GM12878 (cell line): Measurements from ENCODE around the gene HSPBP1. TPM values are rescaled to one million over a fixed set of nuclear protein-coding genes. Genes with fewer than 3 reads are reported as not detected.

Experiments
- ATAC-seq: fragments of 200-7000 bp; cut with Tn5 transposase; 3 replicates; pipeline ENCODE4 v1.9.1; 2020; ENCODE audit warnings: mild to moderate bottlenecking, moderate library complexity
- BruUV-seq: library from RNA; stranded (reverse); fragments of 400-500 nt; replicated peaks from 2 replicates; lab custom pipeline; 2021; lab: Mats Ljungman, UMichigan
- CTCF ChIA-PET: fragments of 300-600 bp; sonication (Branson Sonifier 250); formaldehyde crosslinking; extraction: SDS; loops from one replicate; lab custom pipeline; 2021; ENCODE audit warnings: inconsistent platforms; lab: Yijun Ruan, JAX
- POLR2A ChIA-PET: fragments of 350-600 bp; formaldehyde crosslinking; extraction: SDS; loops from one replicate; lab custom pipeline; 2021; ENCODE audit warnings: inconsistent platforms; lab: Charles Lee
- RAD21 ChIA-PET: fragments of 300-600 bp; sonication (Branson Sonifier 250); formaldehyde crosslinking; loops from one replicate; lab custom pipeline; 2023; ENCODE audit warnings: antibody characterized with exemption; ENCODE audit not compliant: unreplicated experiment; lab: Charles Lee
- SMC1A ChIA-PET: fragments of 300-600 bp; sonication (Branson Sonifier 250); formaldehyde crosslinking; loops from one replicate; lab custom pipeline; 2023; ENCODE audit not compliant: unreplicated experiment, uncharacterized antibody; lab: Charles Lee
- DNase-seq: peaks from one replicate; pipeline ENCODE4 v3.0.0-alpha.2; 2011; ENCODE audit warnings: low read depth, low spot score
- FAIRE-seq: peaks from 3 replicates; lab custom pipeline; 2011; peaks lifted over from hg19 to GRCh38; lab: Jason Lieb, UNC
- H2AFZ ChIP-seq: 2 replicates; pipeline ENCODE4 v1.6.0; 2011; ENCODE audit warnings: low read depth, low read length, control low read depth; ENCODE audit not compliant: control insufficient read depth
- H3K27ac ChIP-seq: 2 replicates; pipeline ENCODE4 v1.5.1; 2011; ENCODE audit warnings: control low read depth; ENCODE audit not compliant: control insufficient read depth, insufficient read depth
- H3K27me3 ChIP-seq, 2 experiments: replicated peaks in 1 of 2; 2 replicates each; pipeline versions ENCODE4 v1.6.0 to v1.6.1; 2011; ENCODE audit warnings: low read length in 1 of 2; ENCODE audit not compliant: control insufficient read depth in 2 of 2, insufficient read depth in 2 of 2
- H3K36me3 ChIP-seq, 2 experiments: 2 replicates each; pipeline ENCODE4 v1.5.1; 2011; ENCODE audit warnings: low read length in 1 of 2; ENCODE audit not compliant: control insufficient read depth in 2 of 2, insufficient read depth in 2 of 2
- H3K4me1 ChIP-seq: 2 replicates; pipeline ENCODE4 v1.6.1; 2011; ENCODE audit warnings: mild to moderate bottlenecking, low read length, moderate library complexity, mixed read lengths; ENCODE audit not compliant: control insufficient read depth, insufficient read depth
- H3K4me2 ChIP-seq: 2 replicates; pipeline ENCODE4 v1.6.0; 2011; ENCODE audit warnings: control low read depth; ENCODE audit not compliant: control insufficient read depth, insufficient read depth
- H3K4me3 ChIP-seq: fragments of 200-600 bp; sonication (generic); 2 replicates; pipeline ENCODE4 v1.5.1; 2016
- H3K79me2 ChIP-seq: 2 replicates; pipeline ENCODE4 v1.6.0; 2011; ENCODE audit warnings: low read length; ENCODE audit not compliant: control insufficient read depth, insufficient read depth
- H3K9ac ChIP-seq: 2 replicates; pipeline ENCODE4 v1.8.0; 2011; ENCODE audit warnings: low read length, control low read depth, mixed read lengths; ENCODE audit not compliant: control insufficient read depth, insufficient read depth
- H3K9me3 ChIP-seq: replicated peaks from 3 replicates; pipeline ENCODE4 v1.5.1; 2011; ENCODE audit warnings: mild to moderate bottlenecking, low read length; ENCODE audit not compliant: control insufficient read depth, insufficient read depth
- H4K20me1 ChIP-seq: 2 replicates; pipeline ENCODE4 v1.6.0; 2011; ENCODE audit not compliant: control insufficient read depth, insufficient read depth
- BACH1 ChIP-seq: fragments of 450-650 bp; IDR thresholded peaks from 2 replicates; pipeline ENCODE4 v1.6.1; 2017; ENCODE audit warnings: mild to moderate bottlenecking, borderline replicate concordance
- CEBPB ChIP-seq, 2 experiments: fragments of 150-350 bp in 1 of 2; IDR thresholded peaks; 2 replicates each; pipeline ENCODE4 v1.6.1; 2012 to 2014; ENCODE audit warnings: low read depth in 2 of 2, low read length in 2 of 2, borderline replicate concordance in 1 of 2, inconsistent platforms in 1 of 2
- CREB1 ChIP-seq: IDR thresholded peaks from 2 replicates; pipeline ENCODE4 v1.6.1; 2012; ENCODE audit warnings: low read depth, mild to moderate bottlenecking, inconsistent platforms
- EED ChIP-seq: sonication (generic); IDR thresholded peaks from 2 replicates; pipeline ENCODE4 v1.6.1; 2016; ENCODE audit warnings: antibody characterized with exemption, low read depth
- FOS ChIP-seq: IDR thresholded peaks from 3 replicates; pipeline ENCODE4 v1.6.1; 2011; ENCODE audit warnings: borderline replicate concordance; ENCODE audit not compliant: insufficient read length; ENCODE audit errors: extremely low read depth
- HDGF ChIP-seq: fragments of 450-650 bp; IDR thresholded peaks from 2 replicates; pipeline ENCODE4 v1.6.1; 2016; ENCODE audit warnings: antibody characterized with exemption
- NBN ChIP-seq: fragments of 450-650 bp; IDR thresholded peaks from 2 replicates; pipeline ENCODE4 v1.6.1; 2016
- NRF1 ChIP-seq: conservative IDR thresholded peaks from 2 replicates; pipeline ENCODE4 v1.6.1; 2011; ENCODE audit warnings: mild to moderate bottlenecking, low read depth, low read length, improper control_type of control experiment
- TCF7 ChIP-seq: IDR thresholded peaks from 2 replicates; pipeline ENCODE4 v1.6.1; 2014; ENCODE audit warnings: antibody characterized with exemption, borderline replicate concordance
- ZNF217 ChIP-seq: fragments of 450-650 bp; IDR thresholded peaks from 2 replicates; pipeline ENCODE4 v1.6.1; 2017; ENCODE audit warnings: antibody characterized with exemption, mild to moderate bottlenecking
- ZNF24 ChIP-seq: fragments of 450-650 bp; IDR thresholded peaks from 2 replicates; pipeline ENCODE4 v1.6.1; 2017; ENCODE audit warnings: antibody characterized with exemption, mild to moderate bottlenecking
- ZSCAN29 ChIP-seq: fragments of 450-650 bp; IDR thresholded peaks from 2 replicates; pipeline ENCODE4 v1.6.1; 2017; ENCODE audit warnings: mild to moderate bottlenecking, moderate library complexity
- WGBS: methylation state at CpG from one replicate; pipeline ENCODE4 v1.1.6; 2016; ENCODE audit warnings: low lambda C conversion rate; ENCODE audit not compliant: insufficient replicate concordance, insufficient coverage; ENCODE audit errors: missing lambda C conversion rate; 5-methylcytosine and 5-hydroxymethylcytosine counted together
- in situ Hi-C: fragments of 300-500 bp; cut with MboI; formaldehyde crosslinking; loops from 9 replicates; pipeline ENCODE4 v1.14.3; 2018; ENCODE audit warnings: mixed read lengths
- intact Hi-C: fragments of 100-400 bp; cut with micrococcal nuclease; formaldehyde crosslinking; loops from one replicate; pipeline ENCODE4 v1.14.2; 2022; ENCODE audit not compliant: unreplicated experiment
- polyA plus RNA-seq, 11 experiments: library from polyadenylated mRNA; depleted of rRNA in 4 of 11; unstranded in 6 of 11; stranded (reverse) in 5 of 11; fragments of >200 nt; fragmentation: Nextera tagmentation in 4 of 11; fragmentation: Illumina TruSeq in 1 of 11; extraction: Ambion mirVana in 4 of 11; extraction: Trizol in 1 of 11; gene quantifications; 1 replicate in 1 of 11; 2 replicates in 10 of 11; pipeline versions ENCODE4 v1.2.1 to v1.2.3, GENCODE V29; 2011 to 2016; ENCODE audit warnings: inconsistent platforms in 2 of 11, missing spikeins in 2 of 11, low read depth in 1 of 11
- total RNA-seq, 4 experiments: library from RNA; depleted of rRNA in 3 of 4; stranded (reverse); fragments of >200 nt in 3 of 4; fragmentation: Illumina TruSeq in 1 of 4; extraction: Trizol in 1 of 4; gene quantifications; 2 replicates each; pipeline versions ENCODE4 v1.2.1 to v1.2.3, GENCODE V29; 2013 to 2021

The HSPBP1 gene
- total and polyA plus RNA-seq, 10 of the 15 experiments (the other 5 are each of a cell fraction or from before 2014, with no cell fraction given), result 0.18 to 83.3 (median 23.0) TPM

GRCh38 chr19:55273978-55274707 lies 5.8 kb downstream of the HSPBP1 start:
- H4K20me1 ChIP-seq, result no peaks in the 10 kb centered on the region
- H3K27ac ChIP-seq, result no peak overlapping the region
- no peaks in the 10 kb centered on the region for H3K79me2 ChIP-seq
- no peaks in the 10 kb centered on the region for H3K27me3 ChIP-seq
- no peak overlapping the region for H3K4me2 ChIP-seq
- no peak overlapping the region for H3K4me3 ChIP-seq
- BruUV-seq, result no TSS peak
- TF ChIP-seq ZNF217, result no peak
- no peak for TF ChIP-seq NRF1
- TF ChIP-seq BACH1, result no peak
- no peak for TF ChIP-seq ZNF24
- TF ChIP-seq CEBPB (IDR thresholded peaks at IDR 0.05; ENCODE audit: borderline replicate concordance in 1 of 2, low read depth in 2 of 2, low read length in 2 of 2), result no peak
- TF ChIP-seq HDGF, result no peak
- TF ChIP-seq CREB1, result no peak
- no peak for TF ChIP-seq EED
- no peak for TF ChIP-seq NBN
- no peak for TF ChIP-seq ZSCAN29
- TF ChIP-seq TCF7, result no peak
- TF ChIP-seq FOS, result no peak
- in situ Hi-C loops (no loop called here), intact Hi-C loops (no loop called here)
- DNase-seq (no peak), FAIRE-seq (no peak), ATAC-seq (no peak)
- peaks cover 29% of the 10 kb centered on the region for H3K4me1 ChIP-seq
- no peaks in the 10 kb centered on the region; the same call in 2 of the 3 replicates for H3K9me3 ChIP-seq
- ChIA-PET POLR2A (no interaction called here), RAD21 (no interaction called here), CTCF (no interaction called here), SMC1A (interaction anchor here (1.2 kb wide), 1 partner anchor 19 kb away, joined by 4 read pairs; no protein-coding TSS in a partner anchor)
- 95% methylated on average over 35 of the region's 36 CpGs for WGBS
- no peak overlapping the region for H3K9ac ChIP-seq
- peaks cover 0 to 3% of the 10 kb centered on the region in 2 experiments; a peak in 1 of 4 replicates for H3K36me3 ChIP-seq
- no peak overlapping the region for H2AFZ ChIP-seq
